ENCODE results near the gene GAL3ST1.
"Not testable (repeated sequence)": the region's sequence is repeated elsewhere in the genome, so short reads cannot be mapped to it uniquely, and the experiment has no call there.

The GAL3ST1 gene

DNA sequence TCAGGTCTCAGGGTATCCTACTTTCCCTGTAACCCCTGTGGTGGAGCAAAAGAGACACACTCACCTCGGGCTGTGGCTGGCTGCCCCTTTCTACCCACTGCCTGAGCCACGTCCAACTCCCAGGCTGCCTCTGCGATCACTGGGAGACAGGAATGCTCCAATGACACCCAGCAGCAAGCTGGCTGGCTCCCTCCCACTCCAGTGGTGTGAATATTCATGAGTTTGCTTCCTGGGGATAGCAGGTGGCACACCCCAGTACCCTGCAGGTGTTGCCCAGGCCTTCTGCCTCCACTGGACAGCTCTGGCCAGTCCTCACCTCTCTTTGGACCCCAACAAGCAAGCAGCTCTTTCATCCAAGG lies 9.7 kb downstream of the GAL3ST1 start:
- no peak for DNase-seq (ENCODE audit: low read depth)

DNA sequence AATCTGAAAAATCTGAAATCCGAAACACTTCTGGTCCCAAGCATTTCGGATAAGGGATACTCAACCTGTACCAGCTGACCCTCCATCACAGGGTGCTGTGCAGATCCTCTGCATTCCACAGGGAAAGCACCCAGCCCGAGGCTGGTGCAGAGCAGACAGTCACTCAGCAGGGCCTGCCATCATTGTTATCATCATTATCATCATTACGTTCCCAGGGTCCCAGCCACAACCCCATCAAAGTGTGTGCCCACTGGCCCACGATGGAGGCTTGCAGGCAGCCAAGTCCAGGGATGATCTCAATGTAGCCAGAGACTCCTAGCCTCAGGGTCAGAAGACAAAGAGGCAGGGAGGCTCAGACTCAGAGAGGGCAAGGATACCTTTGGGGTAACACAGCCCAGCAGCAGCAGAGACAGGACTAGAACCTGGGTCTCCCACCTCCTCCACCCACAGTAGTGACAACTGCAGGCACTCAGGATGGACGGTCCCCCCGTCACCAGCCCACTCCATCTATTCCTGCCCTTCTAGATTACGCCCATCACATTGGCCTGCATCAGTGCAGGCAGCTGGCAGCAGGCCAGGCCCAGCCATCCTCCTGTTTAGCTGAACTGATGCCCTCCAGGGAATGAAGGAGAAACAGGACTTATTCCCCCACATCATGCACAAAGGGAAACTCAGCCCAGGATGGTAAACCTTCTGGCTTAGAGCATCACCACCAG lies 10.3 kb downstream of the GAL3ST1 start:
- DNase-seq (ENCODE audit: low read depth) = no peak

DNA sequence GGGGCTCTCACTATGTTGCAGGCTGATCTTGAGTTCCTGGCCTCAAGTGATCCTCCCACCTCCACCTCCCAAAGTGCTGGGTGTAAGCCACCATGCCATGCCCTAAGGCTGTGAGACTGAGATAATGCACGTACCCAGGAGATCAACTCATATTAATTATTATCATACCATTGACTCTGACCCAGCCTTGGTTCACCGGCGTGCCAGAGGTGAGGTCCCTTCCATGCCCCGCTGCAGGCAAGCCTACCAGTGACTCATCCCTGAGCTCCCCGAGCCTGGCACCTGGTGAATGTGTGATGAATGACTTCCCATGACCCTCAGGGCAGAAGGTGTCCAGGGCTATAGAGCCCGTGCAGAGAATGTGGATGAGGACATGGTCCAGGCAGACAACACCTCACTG lies 12.1 kb downstream of the GAL3ST1 start:
- peak; percentile 36 for DNase-seq (ENCODE audit: low read depth)

DNA sequence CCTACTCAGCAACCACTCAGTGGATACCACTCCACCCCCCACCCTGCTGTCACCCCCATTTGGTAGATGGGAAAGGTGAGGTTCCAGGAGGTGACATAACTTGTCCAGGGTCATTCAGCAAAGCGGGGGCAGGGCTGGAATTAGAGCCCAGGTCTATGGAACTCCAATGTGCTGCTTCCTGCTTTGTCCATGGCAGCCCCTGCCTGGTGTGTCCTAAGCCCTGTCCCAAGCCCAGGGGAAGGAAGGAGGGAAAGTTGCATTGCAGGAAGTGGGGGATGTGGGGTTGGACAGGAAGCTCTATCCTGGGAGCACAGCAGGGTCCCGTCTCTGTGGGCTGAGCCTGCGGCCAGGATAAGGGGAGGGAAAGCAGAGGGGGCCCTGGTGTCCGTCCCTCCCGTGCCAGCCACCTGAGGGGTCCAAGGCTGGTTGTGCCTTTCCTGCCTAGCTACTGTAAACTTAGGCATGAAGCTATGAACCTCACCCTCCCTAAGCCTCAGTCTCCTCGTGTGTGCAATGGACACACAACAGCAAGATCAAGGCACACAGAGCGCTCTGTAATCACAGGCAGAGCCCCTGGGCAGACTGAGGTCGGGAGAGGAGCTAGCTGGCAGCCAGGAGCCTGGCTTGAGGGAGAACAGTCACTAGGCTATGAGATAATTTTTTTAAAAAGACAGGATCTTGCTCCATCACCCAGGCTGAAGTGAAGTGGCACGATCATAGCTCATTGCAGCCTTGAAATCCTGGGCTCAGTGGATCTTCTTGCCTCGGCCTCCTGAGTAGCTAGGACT lies 12.9 kb downstream of the GAL3ST1 start:
- peak; percentile 30 for DNase-seq (ENCODE audit: low read depth)

DNA sequence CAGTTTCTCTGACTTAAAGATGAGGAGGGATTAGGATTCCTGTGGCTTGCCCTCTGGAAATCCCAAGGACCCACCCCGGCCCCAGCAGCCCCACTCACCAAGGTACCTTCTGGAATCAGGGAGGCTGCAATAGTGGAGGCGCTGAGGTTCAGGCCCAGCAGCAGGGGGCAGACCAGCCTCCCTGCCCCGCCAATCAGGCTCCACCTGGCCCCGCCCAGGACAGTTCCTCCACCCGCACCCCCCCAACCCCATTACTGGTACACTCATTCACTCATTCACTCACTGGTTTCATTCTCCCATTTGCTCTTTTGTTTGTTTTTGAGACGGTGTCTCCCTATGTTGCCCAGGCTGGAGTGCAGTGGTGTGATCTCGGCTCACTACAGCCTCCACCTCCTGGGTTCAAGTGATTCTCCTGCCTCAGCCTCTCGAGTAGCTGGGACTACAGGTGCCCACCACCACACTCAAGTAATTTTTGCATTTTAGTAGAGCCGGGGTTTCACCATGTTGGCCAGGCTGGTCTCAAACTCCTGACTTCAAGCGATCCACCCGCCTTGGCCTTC lies 13.7 kb downstream of the GAL3ST1 start:
- not testable (repeated sequence) for DNase-seq (ENCODE audit: low read depth)

DNA sequence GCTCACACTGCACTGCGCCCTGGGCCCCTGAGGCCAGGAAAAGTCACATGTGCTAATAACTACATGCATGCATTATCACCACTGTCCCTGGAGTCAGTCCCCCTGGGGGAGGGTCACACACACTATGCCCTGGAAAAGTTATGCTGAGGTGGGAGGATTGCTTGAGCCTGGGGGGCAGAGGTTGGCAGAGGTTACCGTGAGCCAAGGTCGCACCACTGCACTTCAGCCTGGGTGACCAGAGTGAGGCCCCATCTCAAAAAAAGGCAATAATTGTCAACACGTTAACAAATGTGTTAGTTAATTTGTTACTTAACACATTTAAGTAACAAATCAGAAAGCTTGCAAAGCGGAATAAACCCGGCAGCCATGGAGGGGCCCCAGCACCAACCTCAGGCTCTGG lies 14.6 kb downstream of the GAL3ST1 start:
- DNase-seq (ENCODE audit: low read depth) = no peak

DNA sequence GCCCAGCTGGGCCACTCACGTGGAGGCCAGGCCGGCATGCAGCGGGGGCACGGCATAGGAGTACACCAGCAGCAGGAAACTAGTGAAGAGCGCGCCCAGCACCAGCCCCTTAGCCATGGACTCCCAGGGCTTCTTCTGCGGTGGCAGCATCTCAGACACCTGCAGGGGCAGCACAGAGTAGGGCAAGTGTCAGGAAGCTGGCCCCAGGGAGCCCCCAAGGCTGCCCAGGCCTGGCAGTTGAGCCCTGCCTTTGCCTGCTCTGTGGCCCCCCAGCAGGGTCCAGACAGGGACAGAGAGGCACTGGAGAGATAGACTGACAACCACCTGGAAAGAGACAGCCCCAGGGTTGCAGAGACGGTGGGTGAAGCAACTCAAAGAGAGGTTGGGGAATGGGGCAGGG lies 17.2 kb downstream of the GAL3ST1 start:
- no peak for DNase-seq (ENCODE audit: low read depth)

DNA sequence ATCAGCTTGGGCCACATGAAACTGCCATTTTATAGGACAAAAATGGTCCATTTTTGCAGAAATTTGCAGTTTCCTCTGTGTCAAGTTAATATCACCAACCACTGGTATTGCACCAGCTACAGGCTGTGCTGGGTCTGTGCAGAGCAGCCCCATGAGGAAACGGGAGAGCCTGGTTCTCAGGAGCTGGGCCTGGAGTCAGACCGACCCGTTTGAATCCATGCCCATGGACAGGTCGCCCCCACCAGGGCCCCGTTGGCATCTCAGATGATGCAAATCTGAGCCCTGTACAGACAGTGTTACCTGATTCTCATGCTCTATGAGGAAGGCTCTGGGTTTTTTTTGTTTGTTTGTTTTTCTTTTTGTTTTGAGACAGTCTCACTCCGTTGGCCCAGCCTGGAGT lies 18.1 kb downstream of the GAL3ST1 start:
- no peak for DNase-seq (ENCODE audit: low read depth)

DNA sequence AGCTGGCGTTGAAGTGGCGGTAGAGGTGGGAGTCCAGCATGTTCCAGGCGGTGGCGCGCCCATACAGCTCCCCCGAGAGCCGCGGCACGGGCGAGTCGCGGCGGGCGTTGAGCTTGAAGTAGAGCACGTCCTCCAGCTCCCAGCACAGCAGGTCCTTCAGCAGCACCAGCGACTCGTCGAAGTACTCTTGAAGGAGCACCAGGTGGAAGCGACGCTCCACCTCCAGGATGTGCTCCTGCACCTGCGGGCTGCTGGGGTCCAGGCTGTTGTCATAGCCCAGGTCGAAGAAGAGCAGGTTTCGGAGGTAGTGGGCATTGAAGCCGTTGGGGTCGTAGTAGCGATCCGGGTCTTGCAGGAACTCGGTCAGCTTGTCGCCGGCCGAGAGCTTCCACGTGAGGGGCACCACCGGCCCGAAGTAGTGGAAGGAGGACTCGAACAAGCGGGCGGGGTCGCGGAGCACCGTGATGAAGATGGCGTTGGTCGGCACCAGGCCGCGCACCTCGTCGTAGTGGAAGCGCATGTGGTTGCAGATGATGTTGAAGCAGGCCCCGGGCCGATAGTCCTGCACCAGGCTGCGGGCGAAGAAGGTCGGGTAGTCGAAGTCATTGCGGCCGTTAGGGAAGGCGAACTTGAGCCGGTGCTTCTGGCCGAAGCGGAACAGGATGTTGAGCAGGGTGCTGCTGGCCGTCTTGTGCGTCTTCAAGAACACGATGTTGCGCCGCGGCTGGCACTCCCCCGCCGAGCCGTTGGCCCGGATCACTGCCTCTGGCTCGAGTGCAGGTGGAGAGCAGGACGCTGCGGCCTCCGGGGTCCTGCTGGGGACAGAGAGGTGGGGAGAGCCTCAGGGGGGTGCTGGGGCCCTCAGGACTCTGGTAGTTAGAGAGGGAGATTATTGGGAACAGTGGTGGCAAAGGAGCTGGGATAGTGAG lies 18.9 kb downstream of the GAL3ST1 start:
- DNase-seq (ENCODE audit: low read depth) = no peak

DNA sequence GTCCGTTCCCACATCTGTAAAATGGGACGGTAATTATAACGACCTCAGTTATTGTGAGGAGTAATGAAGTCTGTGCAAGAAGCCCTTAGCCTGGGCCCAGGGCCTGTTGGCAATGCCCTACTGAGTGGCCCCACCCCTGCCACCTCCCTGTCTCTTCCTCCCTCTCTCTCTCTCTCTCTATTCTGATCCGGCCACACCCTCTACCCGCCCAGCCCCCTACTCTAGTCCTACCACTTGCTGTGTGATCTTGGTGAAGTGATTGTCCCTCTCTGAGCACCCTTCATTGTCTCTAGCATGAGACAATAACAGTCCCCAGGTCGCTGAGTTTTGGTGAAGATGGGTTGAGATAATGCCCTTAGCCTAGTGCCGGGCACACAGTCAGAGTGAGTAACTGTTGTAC lies 20.5 kb downstream of the GAL3ST1 start:
- no peak for DNase-seq (ENCODE audit: low read depth)

DNA sequence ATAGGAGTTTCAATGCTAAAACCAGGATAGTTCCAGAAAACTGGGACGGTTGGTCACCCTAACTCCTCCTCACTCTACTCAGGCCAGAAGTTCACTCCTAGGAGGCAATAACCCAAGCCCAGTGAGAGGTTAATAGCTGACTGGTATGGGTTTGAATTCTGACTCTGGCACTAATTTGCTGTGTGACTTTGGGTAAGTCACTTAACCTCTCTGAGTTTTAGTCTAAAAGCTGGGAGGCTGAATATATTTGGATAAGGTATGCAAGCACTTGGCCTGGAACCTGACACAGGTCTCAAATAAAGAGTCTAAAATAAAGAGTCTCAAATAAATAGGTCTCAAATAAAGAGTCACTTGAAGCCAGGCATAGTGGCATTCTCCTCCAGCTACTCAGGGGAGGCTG lies 21.7 kb downstream of the GAL3ST1 start:
- DNase-seq (ENCODE audit: low read depth) = no peak

DNA sequence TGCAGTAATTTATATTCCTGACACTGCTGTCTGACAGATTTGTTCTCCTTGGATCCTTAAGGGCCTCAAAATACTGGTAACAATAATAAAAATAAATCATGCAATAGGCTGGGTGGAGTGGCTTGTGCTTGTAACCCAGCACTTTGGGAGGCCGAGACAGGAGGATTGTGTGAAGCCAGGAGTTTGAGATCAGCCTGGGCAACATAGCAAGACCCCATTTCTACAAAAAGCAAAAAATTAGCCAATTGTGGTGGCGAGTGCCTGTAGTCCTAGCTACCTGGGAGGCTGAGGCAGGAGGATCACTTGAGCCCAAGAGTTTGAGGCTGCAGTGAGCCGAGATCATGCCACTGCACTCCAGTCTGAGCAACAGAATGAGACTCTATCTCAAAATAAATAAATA lies 22.7 kb downstream of the GAL3ST1 start:
- DNase-seq (ENCODE audit: low read depth) = not testable (repeated sequence)

DNA sequence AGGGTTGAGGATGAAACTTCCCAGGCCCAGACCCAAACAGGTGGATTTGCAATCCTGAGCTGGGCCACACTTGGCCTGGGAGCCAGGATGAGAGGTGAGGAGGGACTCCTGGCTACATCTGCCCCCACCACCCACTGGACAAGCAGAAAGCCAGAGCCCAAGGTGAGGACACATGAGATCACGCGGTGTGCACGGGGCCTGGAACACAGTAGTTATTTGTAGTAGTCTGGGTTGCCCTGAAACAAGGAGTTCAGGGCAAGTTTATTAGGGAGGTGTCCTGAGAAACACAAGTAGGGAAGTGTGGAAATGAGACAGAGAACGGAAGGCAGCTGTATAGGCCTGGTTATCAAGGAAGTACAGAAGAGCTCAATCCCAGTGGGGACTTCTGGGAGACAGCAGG lies 27.3 kb downstream of the GAL3ST1 start:
- no peak for DNase-seq (ENCODE audit: low read depth)

DNA sequence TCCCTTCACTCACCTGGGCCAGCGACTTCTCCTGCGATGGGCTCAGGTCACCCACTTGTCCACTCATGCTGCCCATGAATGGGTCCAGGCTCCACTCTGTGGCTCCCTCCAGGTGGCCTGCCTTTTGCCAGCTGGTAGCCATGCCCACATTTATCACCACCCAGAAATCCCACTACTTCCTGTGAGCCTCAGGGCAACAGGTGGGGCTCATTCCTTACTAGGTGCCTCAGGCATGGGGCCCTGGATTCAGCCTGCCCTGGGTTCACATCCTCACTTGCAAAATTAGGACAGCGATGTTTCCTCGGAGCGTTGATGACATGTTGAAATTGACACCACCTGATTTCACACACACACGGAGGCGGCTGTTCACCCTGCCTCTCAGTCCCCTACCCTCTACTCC lies 27.8 kb downstream of the GAL3ST1 start, which contains the start of gene SEC14L6:
Gene SEC14L6, minus strand, starts transcription at position 126 of the 400 bp plus-strand sequence. Its CDS starts 59 bp downstream, at position 67.
- no peak for DNase-seq (ENCODE audit: low read depth)

DNA sequence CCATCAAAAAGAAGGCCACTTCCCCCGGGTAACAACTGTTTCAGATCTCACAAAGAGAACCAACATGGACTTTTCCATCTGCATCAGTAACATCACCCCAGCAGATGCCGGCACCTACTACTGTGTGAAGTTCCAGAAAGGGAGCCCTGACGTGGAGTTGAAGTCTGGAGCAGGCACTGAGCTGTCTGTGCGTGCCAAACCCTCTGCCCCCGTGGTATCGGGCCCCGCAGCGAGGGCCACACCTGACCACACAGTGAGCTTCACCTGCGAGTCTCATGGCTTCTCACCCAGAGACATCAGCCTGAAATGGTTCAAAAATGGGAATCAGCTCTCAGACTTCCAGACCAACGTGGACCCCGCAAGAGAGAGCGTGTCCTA lies 31.7 kb downstream of the GAL3ST1 start:
- DNase-seq (ENCODE audit: low read depth) = no peak

DNA sequence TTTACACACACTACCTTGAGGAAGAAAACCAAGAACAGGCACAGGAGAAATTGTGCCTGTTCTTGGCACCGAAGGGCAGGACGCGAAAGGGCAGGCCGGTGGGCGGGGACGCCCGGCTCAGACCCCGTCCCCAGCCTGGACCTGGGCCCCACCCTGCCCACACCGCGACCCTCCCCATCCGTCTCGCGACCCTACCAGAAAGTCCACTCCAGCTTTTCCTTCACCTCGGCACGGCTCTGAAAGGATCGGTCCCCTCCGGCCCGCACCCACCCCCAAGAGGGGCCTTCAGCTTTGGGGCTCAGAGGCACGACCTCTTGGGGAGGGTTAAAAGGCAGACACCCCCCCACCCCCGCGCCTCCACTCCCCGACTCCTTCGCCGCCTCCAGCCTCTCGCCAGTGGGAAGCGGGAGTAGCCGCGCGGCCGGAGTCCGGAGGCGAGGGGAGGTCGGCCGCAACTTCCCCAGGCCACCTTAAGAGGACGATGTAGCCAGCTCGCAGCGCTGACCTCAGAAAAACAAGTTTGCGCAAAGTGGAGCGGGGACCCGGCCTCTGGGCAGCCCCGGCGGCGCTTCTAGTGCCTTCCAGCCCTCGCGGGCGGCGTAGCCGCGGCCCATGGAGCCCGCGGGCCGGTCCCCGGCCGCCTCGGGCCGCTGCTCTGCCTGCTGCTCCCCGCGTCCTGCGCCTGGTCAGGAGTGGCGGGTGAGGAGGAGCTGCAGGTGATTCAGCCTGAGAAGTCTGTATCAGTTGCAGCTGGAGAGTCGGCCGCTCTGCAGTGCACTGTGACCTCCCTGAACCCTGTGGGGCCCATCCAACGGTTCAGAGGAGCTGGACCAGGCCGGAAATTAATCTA lies 32.3 kb downstream of the GAL3ST1 start:
- peak; percentile 24 for DNase-seq (ENCODE audit: low read depth)

DNA sequence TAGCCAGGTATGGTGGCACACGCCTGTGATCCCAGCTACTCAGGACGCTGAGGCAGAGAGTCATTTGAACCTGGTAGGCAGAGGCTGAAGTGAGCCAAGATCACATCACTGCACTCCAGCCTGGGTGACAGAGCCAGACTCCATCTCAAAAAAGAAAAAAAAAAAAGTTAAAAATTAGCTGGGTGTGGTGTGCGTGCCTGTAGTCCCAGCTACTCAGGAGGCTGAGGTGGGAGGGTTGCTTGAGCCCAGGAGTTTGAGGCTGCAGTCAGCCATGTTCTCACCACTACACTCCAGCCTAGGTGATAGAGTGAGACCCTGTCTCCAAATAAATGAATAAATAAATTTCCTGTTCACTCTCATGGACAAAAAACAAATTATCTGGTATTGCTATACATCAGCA lies 33.0 kb downstream of the GAL3ST1 start:
- DNase-seq (ENCODE audit: low read depth) = not testable (repeated sequence)

DNA sequence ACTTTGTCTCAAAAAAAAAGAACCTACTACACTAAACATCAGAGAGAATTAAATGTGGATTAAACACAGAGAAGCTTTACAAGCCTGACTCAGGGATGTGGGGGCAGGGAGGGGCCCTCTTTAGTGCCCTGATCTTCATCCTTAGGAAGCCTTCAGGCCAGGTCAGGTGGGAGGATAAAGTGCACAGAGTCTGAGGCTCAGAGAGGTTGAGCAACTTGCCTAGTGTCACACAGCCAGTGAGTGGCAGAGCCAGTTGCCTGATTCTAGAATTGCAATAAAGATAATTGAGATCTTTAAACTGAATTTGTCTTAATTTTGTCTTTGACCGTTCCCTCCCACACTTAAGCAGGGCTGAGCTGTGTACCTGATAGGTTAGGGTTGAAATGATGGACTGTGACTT lies 35.1 kb downstream of the GAL3ST1 start:
- DNase-seq (ENCODE audit: low read depth) = no peak

DNA sequence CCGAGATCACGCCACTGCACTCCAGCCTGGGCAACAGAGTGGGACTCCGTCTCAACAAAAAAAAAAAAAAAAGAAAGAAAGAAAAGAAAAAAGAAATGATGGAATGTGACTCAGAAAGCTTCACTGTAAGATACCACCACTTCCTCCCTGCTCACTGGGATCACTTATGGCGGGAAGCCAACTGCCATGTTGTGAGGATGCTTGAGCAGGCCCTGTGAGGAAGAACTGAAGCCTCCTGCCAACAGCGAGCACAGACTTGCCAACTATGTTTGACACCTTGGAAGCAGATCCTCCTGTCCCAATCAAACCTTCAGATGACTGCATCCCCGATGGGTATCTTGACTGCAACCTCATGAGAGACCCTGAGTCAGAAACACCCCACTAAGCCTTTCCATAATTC lies 36.2 kb downstream of the GAL3ST1 start:
- DNase-seq (ENCODE audit: low read depth) = peak; percentile 20

DNA sequence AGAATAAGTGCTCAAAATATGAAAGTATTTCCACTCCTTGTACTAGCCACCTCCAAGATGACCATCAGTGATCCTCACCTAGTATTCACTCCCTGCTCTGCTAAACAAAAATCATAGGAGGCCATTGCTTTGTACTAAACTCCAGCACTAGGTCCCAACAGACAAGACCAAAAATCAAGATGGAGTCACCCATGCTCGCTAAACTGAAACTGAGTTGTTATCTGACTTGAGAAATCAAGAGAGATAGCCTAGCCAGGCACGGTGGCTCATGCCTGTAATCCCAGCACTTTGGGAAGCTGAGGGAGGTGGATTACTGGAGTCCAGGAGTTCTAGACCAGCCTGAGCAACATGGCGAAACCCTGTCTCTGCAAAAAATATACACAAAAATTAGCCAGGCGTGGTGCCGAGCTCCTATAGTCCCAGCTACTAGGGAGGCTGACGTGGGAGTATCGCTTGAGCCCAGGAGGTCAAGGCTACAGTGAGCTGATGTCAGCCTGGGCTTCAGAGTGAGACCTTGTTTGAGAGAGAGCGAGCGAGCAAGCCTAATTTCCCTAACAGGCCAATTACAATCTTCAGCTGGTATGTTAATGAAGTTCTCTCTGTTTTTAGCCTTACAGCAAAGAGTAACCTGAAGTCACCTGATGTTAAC lies 37.3 kb downstream of the GAL3ST1 start:
- DNase-seq (ENCODE audit: low read depth) = no peak

DNA sequence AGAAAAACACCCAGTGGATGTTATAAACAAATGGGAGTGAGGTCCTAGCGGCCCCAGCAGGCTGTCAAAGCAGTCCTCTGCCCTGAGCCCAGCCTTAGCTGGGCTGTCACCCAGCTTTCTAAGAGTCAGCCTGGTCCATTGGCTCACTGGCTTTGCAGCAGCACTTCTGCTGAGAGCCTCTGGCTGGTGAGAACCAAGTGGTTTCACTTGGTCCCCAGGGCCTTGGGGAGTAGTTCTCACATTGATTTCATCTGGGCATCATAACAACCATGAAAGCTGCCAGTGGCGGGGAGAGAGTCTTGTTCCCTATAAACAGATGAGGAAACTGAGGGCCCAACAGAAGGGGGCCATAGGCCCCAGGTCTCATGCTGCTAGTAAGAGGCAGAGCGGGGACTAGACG lies 39.3 kb downstream of the GAL3ST1 start:
- no peak for DNase-seq (ENCODE audit: low read depth)
